OCI-LY7 (cell line): ENCODE measurements around the gene RNF213.

ENCODE experiments used
- CTCF ChIP-seq: fragments of 200-600 bp; sonication (generic); conservative IDR thresholded peaks from 2 replicates; pipeline ENCODE4 v1.5.1; 2014; ENCODE audit warnings: mild to moderate bottlenecking, antibody characterized with exemption, low read length, moderate library complexity, mixed read lengths
- EZH2phosphoT487 ChIP-seq: fragments of 200-600 bp; sonication (generic); IDR thresholded peaks from 2 replicates; pipeline ENCODE4 v1.6.1; 2018; ENCODE audit warnings: low read depth, borderline replicate concordance, mild to moderate bottlenecking, mixed run types, antibody characterized with exemption, low read length, moderate library complexity, mixed read lengths

- TF ChIP-seq CTCF: no peak
- no peak for TF ChIP-seq EZH2phosphoT487
These were observed 149.0 kb downstream of the RNF213 start for GRCh38 chr17:80409626-80410025.
